OCI-LY7 (cell line): Measurements from ENCODE around the gene BMP5. TPM values are rescaled to one million over a fixed set of nuclear protein-coding genes. Genes with fewer than 3 reads are reported as not detected.

Experiments
- BruUV-seq: library from RNA; stranded (reverse); fragments of 400-500 nt; replicated peaks from 2 replicates; lab custom pipeline; 2021; lab: Mats Ljungman, UMichigan
- CTCF ChIA-PET: fragments of 300-600 bp; sonication (Branson Sonifier 250); formaldehyde crosslinking; loops from one replicate; lab custom pipeline; 2022; ENCODE audit warnings: antibody characterized with exemption; ENCODE audit not compliant: unreplicated experiment; lab: Charles Lee
- POLR2A ChIA-PET: fragments of 300-600 bp; sonication (Branson Sonifier 250); formaldehyde crosslinking; loops from one replicate; lab custom pipeline; 2022; ENCODE audit warnings: antibody characterized with exemption; lab: Charles Lee
- DNase-seq: peaks from one replicate; pipeline ENCODE4 v3.0.0-alpha.2; 2015; ENCODE audit warnings: low spot score
- H2AFZ ChIP-seq: fragments of 200-600 bp; sonication (generic), shearing (Covaris generic); 2 replicates; pipeline ENCODE4 v1.6.1; 2014; ENCODE audit warnings: mild to moderate bottlenecking, antibody characterized with exemption, low read length, moderate library complexity
- H3K27ac ChIP-seq: fragments of 200-600 bp; sonication (generic); 2 replicates; pipeline ENCODE4 v1.5.1; 2014; ENCODE audit warnings: mixed run types, low read depth, mild to moderate bottlenecking, moderate library complexity, low read length, inconsistent platforms; ENCODE audit not compliant: poor library complexity, severe bottlenecking
- H3K36me3 ChIP-seq: fragments of 200-600 bp; sonication (generic); 2 replicates; pipeline ENCODE4 v1.6.1; 2014; ENCODE audit warnings: mild to moderate bottlenecking, antibody characterized with exemption, low read length, moderate library complexity, mixed read lengths; ENCODE audit not compliant: insufficient read depth
- H3K4me1 ChIP-seq: fragments of 200-600 bp; sonication (generic); 2 replicates; pipeline ENCODE4 v1.5.1; 2014; ENCODE audit warnings: mild to moderate bottlenecking, low read length; ENCODE audit not compliant: insufficient read depth, poor library complexity, severe bottlenecking
- H3K4me2 ChIP-seq: fragments of 200-600 bp; sonication (generic); 2 replicates; pipeline ENCODE4 v1.6.1; 2014; ENCODE audit warnings: mild to moderate bottlenecking, low read length
- H3K4me3 ChIP-seq: fragments of 200-600 bp; sonication (generic); 2 replicates; pipeline ENCODE4 v1.5.1; 2014; ENCODE audit warnings: mild to moderate bottlenecking, low read depth, low read length; ENCODE audit not compliant: poor library complexity, severe bottlenecking
- H3K79me2 ChIP-seq: fragments of 200-600 bp; sonication (generic); 2 replicates; pipeline ENCODE4 v1.6.1; 2016; ENCODE audit warnings: low read depth, mild to moderate bottlenecking, low read length, moderate library complexity, mixed read lengths; ENCODE audit not compliant: insufficient read depth
- H3K9me2 ChIP-seq: fragments of 200-600 bp; sonication (generic); 2 replicates; pipeline ENCODE4 v1.6.1; 2016; ENCODE audit warnings: mild to moderate bottlenecking, low read length, mixed read lengths; ENCODE audit not compliant: insufficient read depth
- H3K9me3 ChIP-seq: fragments of 200-600 bp; sonication (generic); 2 replicates; pipeline ENCODE4 v1.6.1; 2014; ENCODE audit warnings: mild to moderate bottlenecking, mixed run types, low read length, mixed read lengths
- H4K20me1 ChIP-seq: fragments of 200-600 bp; sonication (generic); 2 replicates; pipeline ENCODE4 v1.6.1; 2014; ENCODE audit warnings: mild to moderate bottlenecking, antibody characterized with exemption, low read length, moderate library complexity, mixed read lengths; ENCODE audit not compliant: insufficient read depth
- EZH2phosphoT487 ChIP-seq: fragments of 200-600 bp; sonication (generic); IDR thresholded peaks from 2 replicates; pipeline ENCODE4 v1.6.1; 2018; ENCODE audit warnings: low read depth, borderline replicate concordance, mild to moderate bottlenecking, mixed run types, antibody characterized with exemption, low read length, moderate library complexity, mixed read lengths
- intact Hi-C: fragments of 100-400 bp; cut with micrococcal nuclease; formaldehyde crosslinking; loops from one replicate; pipeline ENCODE4 v1.10.0; 2022; ENCODE audit not compliant: unreplicated experiment
- total RNA-seq, 2 experiments: library from RNA; depleted of rRNA in 1 of 2; stranded (reverse); fragments of >200 nt in 1 of 2; shearing (Covaris generic) in 1 of 2; gene quantifications; 2 replicates each; pipeline ENCODE4 v1.2.3, GENCODE V29; 2014 to 2022
- TF ChIP-seq, protein P1 (sequence below): fragments of 200-600 bp; sonication (generic); conservative IDR thresholded peaks from 2 replicates; pipeline ENCODE4 v1.5.1; 2014; ENCODE audit warnings: mild to moderate bottlenecking, antibody characterized with exemption, low read length, moderate library complexity, mixed read lengths

BMP5 gene
- total RNA-seq, 2 experiments from 2014 or later, result not detected

DNA sequence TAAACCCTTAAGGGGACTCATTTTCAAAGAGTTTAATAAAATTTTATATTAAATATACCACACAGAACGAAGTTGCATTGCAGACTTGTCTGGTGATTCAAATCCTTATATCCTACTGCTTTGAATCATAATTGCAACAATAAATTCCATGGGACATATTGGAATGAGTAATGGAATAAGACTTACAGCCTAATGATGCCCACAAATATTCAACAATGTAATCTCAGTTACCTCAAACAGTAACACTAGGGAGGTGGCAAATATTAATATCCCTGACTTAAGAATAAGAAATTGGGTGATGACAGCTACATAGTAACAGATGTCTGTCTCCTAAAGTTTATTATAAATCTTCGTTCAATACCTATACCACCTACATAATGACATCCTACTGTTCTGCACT is 52.6 kb downstream of the BMP5 start:
- CTCF ChIA-PET, result no interaction called here
- H3K9me3 ChIP-seq, result no peaks in the 10 kb centered on the region
- no peaks in the 10 kb centered on the region for H3K9me2 ChIP-seq
- H3K4me1 ChIP-seq, result no peaks in the 10 kb centered on the region
- DNase-seq, result no peak
- H3K36me3 ChIP-seq, result no peaks in the 10 kb centered on the region
- no peaks in the 10 kb centered on the region for H3K79me2 ChIP-seq
- TF ChIP-seq, protein P1, sequence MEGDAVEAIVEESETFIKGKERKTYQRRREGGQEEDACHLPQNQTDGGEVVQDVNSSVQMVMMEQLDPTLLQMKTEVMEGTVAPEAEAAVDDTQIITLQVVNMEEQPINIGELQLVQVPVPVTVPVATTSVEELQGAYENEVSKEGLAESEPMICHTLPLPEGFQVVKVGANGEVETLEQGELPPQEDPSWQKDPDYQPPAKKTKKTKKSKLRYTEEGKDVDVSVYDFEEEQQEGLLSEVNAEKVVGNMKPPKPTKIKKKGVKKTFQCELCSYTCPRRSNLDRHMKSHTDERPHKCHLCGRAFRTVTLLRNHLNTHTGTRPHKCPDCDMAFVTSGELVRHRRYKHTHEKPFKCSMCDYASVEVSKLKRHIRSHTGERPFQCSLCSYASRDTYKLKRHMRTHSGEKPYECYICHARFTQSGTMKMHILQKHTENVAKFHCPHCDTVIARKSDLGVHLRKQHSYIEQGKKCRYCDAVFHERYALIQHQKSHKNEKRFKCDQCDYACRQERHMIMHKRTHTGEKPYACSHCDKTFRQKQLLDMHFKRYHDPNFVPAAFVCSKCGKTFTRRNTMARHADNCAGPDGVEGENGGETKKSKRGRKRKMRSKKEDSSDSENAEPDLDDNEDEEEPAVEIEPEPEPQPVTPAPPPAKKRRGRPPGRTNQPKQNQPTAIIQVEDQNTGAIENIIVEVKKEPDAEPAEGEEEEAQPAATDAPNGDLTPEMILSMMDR, result no peak
- no peak for TF ChIP-seq EZH2phosphoT487
- intact Hi-C loops, result no loop called here
- BruUV-seq, result no TSS peak
- POLR2A ChIA-PET, result no interaction called here
- no peaks in the 10 kb centered on the region for H4K20me1 ChIP-seq
- H3K4me3 ChIP-seq, result no peak overlapping the region
- no peak overlapping the region for H3K27ac ChIP-seq
- no peak overlapping the region for H3K4me2 ChIP-seq
- no peak overlapping the region for H2AFZ ChIP-seq

DNA sequence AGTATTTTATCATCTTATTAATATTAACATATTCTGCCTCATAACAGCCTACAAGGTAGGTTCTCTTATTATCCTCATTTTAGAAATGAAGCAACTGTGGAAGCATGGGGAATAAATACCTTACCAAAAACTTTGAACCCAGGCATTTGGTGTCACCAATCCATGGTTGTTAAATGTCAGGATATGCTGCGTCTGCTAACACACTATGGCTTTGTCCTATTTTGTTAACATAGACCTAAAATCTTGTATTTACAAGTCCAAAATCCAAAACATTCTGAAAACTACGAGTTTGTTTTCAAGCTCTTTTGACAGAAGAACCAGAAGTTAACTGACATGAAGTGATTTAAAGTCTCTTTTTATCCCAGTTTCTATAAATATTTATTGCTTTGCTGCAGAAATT is 53.4 kb downstream of the BMP5 start:
- Histone ChIP-seq H3K9me2 (no peaks in the 10 kb centered on the region), H3K9me3 (no peaks in the 10 kb centered on the region), H4K20me1 (no peaks in the 10 kb centered on the region), H3K4me3 (no peak overlapping the region), H3K79me2 (no peaks in the 10 kb centered on the region), H3K36me3 (no peaks in the 10 kb centered on the region), H3K4me2 (no peak overlapping the region), H3K4me1 (no peaks in the 10 kb centered on the region), H2AFZ (no peak overlapping the region), H3K27ac (no peak overlapping the region)
- intact Hi-C loops, result no loop called here
- ChIA-PET CTCF (no interaction called here), POLR2A (no interaction called here)
- DNase-seq, result no peak
- TF ChIP-seq, protein P1, result no peak
- TF ChIP-seq EZH2phosphoT487, result no peak
- BruUV-seq, result no TSS peak

DNA sequence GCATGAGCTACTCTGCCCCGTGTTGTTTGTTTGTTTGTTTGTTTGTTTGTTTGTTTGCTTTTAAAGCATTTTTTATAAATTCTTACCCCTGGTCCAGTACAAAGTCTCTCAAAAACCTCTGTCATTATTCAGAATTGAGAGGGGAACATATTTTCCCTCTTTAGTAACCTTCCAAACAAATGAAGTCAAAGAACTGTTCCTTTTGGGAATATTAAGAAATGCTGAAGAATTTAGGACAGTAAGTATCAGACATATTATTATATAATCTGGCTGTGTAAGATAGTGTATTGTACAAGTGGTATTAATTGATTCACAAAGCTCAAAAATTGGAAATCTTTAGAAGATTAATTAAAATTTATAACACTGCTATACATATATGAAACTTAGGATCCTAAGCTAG is 54.7 kb downstream of the BMP5 start:
- H3K9me3 ChIP-seq, result no peaks in the 10 kb centered on the region
- no peaks in the 10 kb centered on the region for H3K79me2 ChIP-seq
- no peaks in the 10 kb centered on the region for H4K20me1 ChIP-seq
- no peak for TF ChIP-seq EZH2phosphoT487
- TF ChIP-seq, protein P1, result no peak
- no peaks in the 10 kb centered on the region for H3K9me2 ChIP-seq
- no peak overlapping the region for H3K4me3 ChIP-seq
- H3K36me3 ChIP-seq, result no peaks in the 10 kb centered on the region
- POLR2A ChIA-PET, result no interaction called here
- intact Hi-C loops, result no loop called here
- H3K27ac ChIP-seq, result no peak overlapping the region
- no peak overlapping the region for H3K4me2 ChIP-seq
- H3K4me1 ChIP-seq, result no peaks in the 10 kb centered on the region
- H2AFZ ChIP-seq, result no peak overlapping the region
- CTCF ChIA-PET, result no interaction called here
- no peak for DNase-seq
- BruUV-seq, result no TSS peak
